Left lung (tissue), 10 donors: ENCODE results near the gene C21orf58. TPM values are rescaled to one million over a fixed set of nuclear protein-coding genes. Genes with fewer than 3 reads are reported as not detected.

Experiments used
- ATAC-seq: fragments of 200-7000 bp; cut with Tn5 transposase; one replicate; pipeline ENCODE4 v1.9.1; 2020; ENCODE audit warnings: moderate library complexity
- DNase-seq, 4 donors: peaks; one replicate each; pipeline ENCODE4 v3.0.0-alpha.2; 2013 to 2020
- H3K27ac ChIP-seq, 2 donors: fragments of 200-600 bp; sonication (generic) in 1 of 2; one replicate each; pipeline versions ENCODE4 v1.5.0 to v1.8.0; 2020 to 2021
- H3K27me3 ChIP-seq, 2 donors: fragments of 200-600 bp; sonication (generic) in 1 of 2; one replicate each; pipeline versions ENCODE4 v1.5.0 to v1.8.0; 2020 to 2021
- H3K36me3 ChIP-seq, 2 donors: fragments of 200-600 bp; sonication (generic) in 1 of 2; one replicate each; pipeline versions ENCODE4 v1.5.0 to v1.8.0; 2020 to 2021
- H3K4me1 ChIP-seq, 2 donors: fragments of 200-600 bp; one replicate each; pipeline ENCODE4 v1.8.0; 2021
- H3K4me3 ChIP-seq, 2 donors: fragments of 200-600 bp; sonication (generic) in 1 of 2; one replicate each; pipeline versions ENCODE4 v1.5.0 to v1.8.0; 2020 to 2021; ENCODE audit warnings: mild to moderate bottlenecking in 1 of 2
- H3K9me3 ChIP-seq, 2 donors: fragments of 200-600 bp; sonication (generic) in 1 of 2; one replicate each; pipeline versions ENCODE4 v1.5.0 to v1.8.0; 2020 to 2021
- intact Hi-C, 2 donors: fragments of 100-400 bp; cut with DNase I; formaldehyde crosslinking; loops; one replicate each; pipeline versions ENCODE4 v1.11.2 to v1.14.2; 2022
- polyA plus RNA-seq, 6 donors: library from polyadenylated mRNA; unstranded; fragments of 120-200 nt; gene quantifications; one replicate each; pipeline ENCODE4 v1.2.1, GENCODE V29; 2013; ENCODE audit not compliant: insufficient read length in 6 of 6
- total RNA-seq, 2 donors: library from RNA; stranded (reverse); fragmentation: NEBNext Ultra II Directional; extraction: Animal tissue kit (Norgen Biotek cat#: 25700); gene quantifications; one replicate each; pipeline ENCODE4 v1.2.1, GENCODE V29; 2021
- TF ChIP-seq, protein P1 (sequence below), 2 donors: fragments of 200-600 bp; sonication (generic) in 1 of 2; IDR thresholded peaks; one replicate each; pipeline versions ENCODE4 v1.5.0 to v1.8.0; 2021; ENCODE audit warnings: antibody characterized with exemption in 2 of 2
- donor health status: DM: no; HTN: yes; CAD: no.
- donor health status: DM: no; HTN: no; CAD: no.

C21orf58 gene
- total and polyA plus RNA-seq, 8 donors: 5.8 to 24.6 (median 19.4) TPM

GRCh38 chr21:46318464-46318845 lies 5.2 kb downstream of the C21orf58 start:
- no peak overlapping the region for H3K4me3 ChIP-seq
- intact Hi-C loops: no loop called here
- DNase-seq (peak in 1 of 4 donors; percentile 49), ATAC-seq (no peak)
- H3K27ac ChIP-seq: no peak overlapping the region
- TF ChIP-seq, protein P1, sequence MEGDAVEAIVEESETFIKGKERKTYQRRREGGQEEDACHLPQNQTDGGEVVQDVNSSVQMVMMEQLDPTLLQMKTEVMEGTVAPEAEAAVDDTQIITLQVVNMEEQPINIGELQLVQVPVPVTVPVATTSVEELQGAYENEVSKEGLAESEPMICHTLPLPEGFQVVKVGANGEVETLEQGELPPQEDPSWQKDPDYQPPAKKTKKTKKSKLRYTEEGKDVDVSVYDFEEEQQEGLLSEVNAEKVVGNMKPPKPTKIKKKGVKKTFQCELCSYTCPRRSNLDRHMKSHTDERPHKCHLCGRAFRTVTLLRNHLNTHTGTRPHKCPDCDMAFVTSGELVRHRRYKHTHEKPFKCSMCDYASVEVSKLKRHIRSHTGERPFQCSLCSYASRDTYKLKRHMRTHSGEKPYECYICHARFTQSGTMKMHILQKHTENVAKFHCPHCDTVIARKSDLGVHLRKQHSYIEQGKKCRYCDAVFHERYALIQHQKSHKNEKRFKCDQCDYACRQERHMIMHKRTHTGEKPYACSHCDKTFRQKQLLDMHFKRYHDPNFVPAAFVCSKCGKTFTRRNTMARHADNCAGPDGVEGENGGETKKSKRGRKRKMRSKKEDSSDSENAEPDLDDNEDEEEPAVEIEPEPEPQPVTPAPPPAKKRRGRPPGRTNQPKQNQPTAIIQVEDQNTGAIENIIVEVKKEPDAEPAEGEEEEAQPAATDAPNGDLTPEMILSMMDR (IDR thresholded peaks at IDR 0.05): no peak
- H3K36me3 ChIP-seq: peaks cover 0 to 15% of the 10 kb centered on the region in 2 donors
- H3K9me3 ChIP-seq: no peaks in the 10 kb centered on the region
- H3K4me1 ChIP-seq: peaks cover 12 to 41% of the 10 kb centered on the region in 2 donors
- no peaks in the 10 kb centered on the region for H3K27me3 ChIP-seq

GRCh38 chr21:46317710-46318463 lies 5.8 kb downstream of the C21orf58 start:
- Histone ChIP-seq H3K27me3 (no peaks in the 10 kb centered on the region), H3K4me3 (no peak overlapping the region), H3K27ac (no peak overlapping the region), H3K36me3 (peaks cover 0 to 15% of the 10 kb centered on the region in 2 donors), H3K4me1 (peaks cover 12 to 35% of the 10 kb centered on the region in 2 donors), H3K9me3 (no peaks in the 10 kb centered on the region)
- ATAC-seq (peak; percentile 84), DNase-seq (peak in 2 of 4 donors; percentile 70 to 77)
- TF ChIP-seq, protein P1 (IDR thresholded peaks at IDR 0.05): no peak
- intact Hi-C loops: no loop called here

DNA sequence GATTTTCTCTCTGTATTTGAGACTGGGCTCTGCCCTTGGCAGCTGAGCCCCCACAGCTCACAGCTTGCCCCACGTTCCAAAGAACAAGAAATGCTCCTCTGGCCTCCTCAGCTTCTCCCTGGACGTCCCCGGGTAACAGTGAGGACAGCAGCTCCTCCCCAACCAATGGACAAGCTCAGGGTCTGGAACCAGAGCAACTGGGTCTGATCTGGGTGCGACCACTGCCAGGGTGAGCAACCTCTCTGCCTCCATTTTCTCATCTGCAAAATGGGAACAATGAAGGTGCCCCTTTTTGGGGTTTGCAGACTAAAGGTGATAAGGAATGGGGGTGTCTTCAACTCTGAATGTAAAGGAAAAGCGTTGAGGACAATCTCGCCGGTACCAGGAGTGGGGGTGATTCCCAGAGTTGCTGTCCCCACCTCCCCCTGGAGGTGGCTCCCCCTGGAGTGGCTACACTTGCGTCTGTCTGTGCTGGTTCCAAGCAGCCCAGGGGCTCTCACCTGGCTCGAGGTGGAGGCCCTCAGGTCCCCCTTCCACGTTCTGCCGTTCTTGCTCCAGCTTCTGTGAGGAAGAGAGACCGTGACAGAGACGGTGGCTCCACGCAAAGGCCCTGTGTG lies 6.9 kb downstream of the C21orf58 start:
- DNase-seq (no peak), ATAC-seq (no peak)
- H3K27me3 ChIP-seq: no peaks in the 10 kb centered on the region
- TF ChIP-seq, protein P1 (IDR thresholded peaks at IDR 0.05): no peak
- intact Hi-C loops: no loop called here
- peaks cover 0 to 15% of the 10 kb centered on the region in 2 donors for H3K36me3 ChIP-seq
- H3K4me3 ChIP-seq: no peak overlapping the region
- H3K27ac ChIP-seq: no peak overlapping the region
- peaks cover 5 to 25% of the 10 kb centered on the region in 2 donors for H3K4me1 ChIP-seq
- H3K9me3 ChIP-seq: no peaks in the 10 kb centered on the region

- H3K4me3 ChIP-seq: no peak overlapping the region
- H3K4me1 ChIP-seq: peaks cover 0 to 2% of the 10 kb centered on the region in 2 donors
- TF ChIP-seq, protein P1 (IDR thresholded peaks at IDR 0.05): no peak
- H3K9me3 ChIP-seq: no peaks in the 10 kb centered on the region
- no peaks in the 10 kb centered on the region for H3K27me3 ChIP-seq
- intact Hi-C loops: no loop called here
- ATAC-seq (no peak), DNase-seq (no peak)
- H3K36me3 ChIP-seq: peaks cover 0 to 24% of the 10 kb centered on the region in 2 donors
- no peak overlapping the region for H3K27ac ChIP-seq
Measured at GRCh38 chr21:46314441-46315020, 9.1 kb downstream of the C21orf58 start.

DNA sequence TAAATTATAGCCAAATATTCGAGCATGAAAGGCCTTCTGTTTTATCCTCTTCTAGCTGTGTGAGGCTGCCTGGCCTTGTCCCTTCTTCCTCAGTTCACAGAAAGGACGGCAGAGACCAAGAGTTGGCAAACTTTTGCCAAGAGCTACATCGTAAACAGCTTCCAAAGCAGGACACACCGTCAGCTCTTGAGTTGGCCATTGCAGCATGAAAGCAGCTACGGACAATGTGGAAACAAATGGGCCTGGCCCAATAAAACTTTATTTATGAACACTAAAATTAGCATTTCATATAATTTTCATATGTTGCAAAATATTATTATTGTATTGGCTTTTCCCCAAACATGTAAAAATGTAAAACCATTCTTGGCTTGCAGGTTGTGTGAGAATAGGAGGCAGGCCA lies 10.7 kb downstream of the C21orf58 start:
- no peak for ATAC-seq
- intact Hi-C loops: no loop called here
- TF ChIP-seq, protein P1 (IDR thresholded peaks at IDR 0.05): no peak
- H3K27me3 ChIP-seq: no peaks in the 10 kb centered on the region
- no peak overlapping the region for H3K4me3 ChIP-seq
- no peak for DNase-seq
- no peak overlapping the region for H3K27ac ChIP-seq
- H3K9me3 ChIP-seq: no peaks in the 10 kb centered on the region
- H3K36me3 ChIP-seq: peaks cover 0 to 30% of the 10 kb centered on the region in 2 donors
- no peaks in the 10 kb centered on the region for H3K4me1 ChIP-seq
